WERI-Rb-1 (cell line): ENCODE data around the gene TSC22D1.
A peak's percentile ranks its signal among the peaks of the same experiment; 100 is the strongest.

Source experiments
- DNase-seq: peaks from one replicate; pipeline ENCODE4 v3.0.0-alpha.2; 2020
- H3K27ac ChIP-seq: fragments of 250-450 bp; sonication (Bioruptor Pico); 2 replicates; pipeline ENCODE4 v1.5.1; 2020; ENCODE audit warnings: mild to moderate bottlenecking, moderate library complexity
- H3K27me3 ChIP-seq: fragments of 250-450 bp; sonication (Bioruptor Pico); 2 replicates; pipeline ENCODE4 v1.5.1; 2021; ENCODE audit warnings: mild to moderate bottlenecking, low read depth, moderate library complexity; ENCODE audit not compliant: insufficient read depth, severe bottlenecking
- H3K36me3 ChIP-seq: fragments of 250-450 bp; sonication (Bioruptor Pico); 2 replicates; pipeline ENCODE4 v1.5.1; 2020; ENCODE audit warnings: mild to moderate bottlenecking, moderate library complexity
- H3K4me3 ChIP-seq: 2 replicates; pipeline ENCODE4 v1.5.1; 2011; ENCODE audit warnings: low read depth, mild to moderate bottlenecking, control low read depth, low read length
- H3K9me3 ChIP-seq: fragments of 250-450 bp; sonication (Bioruptor Pico); 2 replicates; pipeline ENCODE4 v1.5.1; 2021; ENCODE audit warnings: mild to moderate bottlenecking, moderate library complexity; ENCODE audit not compliant: severe bottlenecking
- TF ChIP-seq, protein P1 (sequence below): IDR thresholded peaks from 2 replicates; pipeline ENCODE4 v1.5.1; 2011; ENCODE audit warnings: low read depth, mild to moderate bottlenecking, control low read depth, inconsistent platforms, low read length

Gene TSC22D1

DNA sequence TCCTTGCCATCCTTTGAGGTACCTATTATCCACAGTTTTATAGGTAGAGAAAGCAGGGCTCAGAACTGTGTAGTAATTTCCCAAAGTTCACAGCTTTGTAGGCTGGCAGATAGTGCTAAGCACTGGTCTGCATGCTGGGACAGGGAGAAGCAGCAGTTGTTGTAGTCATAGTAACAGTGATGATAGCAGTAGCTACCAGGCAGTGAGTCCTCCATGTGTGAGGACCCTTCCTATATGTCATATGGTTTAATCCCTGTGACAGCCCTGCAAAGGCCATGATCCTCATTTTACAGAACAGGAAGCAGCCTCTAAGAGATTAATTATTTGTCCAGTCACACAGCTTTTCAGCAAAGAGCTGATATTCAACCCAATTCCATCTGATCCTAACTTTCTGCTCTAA, 181.5 kb downstream of the TSC22D1 start:
- peak; percentile 24 for DNase-seq
- no peaks in the 10 kb centered on the region for H3K36me3 ChIP-seq
- H3K27me3 ChIP-seq, result no peaks in the 10 kb centered on the region
- H3K4me3 ChIP-seq, result no peak overlapping the region
- no peak overlapping the region for H3K27ac ChIP-seq
- TF ChIP-seq, protein P1, sequence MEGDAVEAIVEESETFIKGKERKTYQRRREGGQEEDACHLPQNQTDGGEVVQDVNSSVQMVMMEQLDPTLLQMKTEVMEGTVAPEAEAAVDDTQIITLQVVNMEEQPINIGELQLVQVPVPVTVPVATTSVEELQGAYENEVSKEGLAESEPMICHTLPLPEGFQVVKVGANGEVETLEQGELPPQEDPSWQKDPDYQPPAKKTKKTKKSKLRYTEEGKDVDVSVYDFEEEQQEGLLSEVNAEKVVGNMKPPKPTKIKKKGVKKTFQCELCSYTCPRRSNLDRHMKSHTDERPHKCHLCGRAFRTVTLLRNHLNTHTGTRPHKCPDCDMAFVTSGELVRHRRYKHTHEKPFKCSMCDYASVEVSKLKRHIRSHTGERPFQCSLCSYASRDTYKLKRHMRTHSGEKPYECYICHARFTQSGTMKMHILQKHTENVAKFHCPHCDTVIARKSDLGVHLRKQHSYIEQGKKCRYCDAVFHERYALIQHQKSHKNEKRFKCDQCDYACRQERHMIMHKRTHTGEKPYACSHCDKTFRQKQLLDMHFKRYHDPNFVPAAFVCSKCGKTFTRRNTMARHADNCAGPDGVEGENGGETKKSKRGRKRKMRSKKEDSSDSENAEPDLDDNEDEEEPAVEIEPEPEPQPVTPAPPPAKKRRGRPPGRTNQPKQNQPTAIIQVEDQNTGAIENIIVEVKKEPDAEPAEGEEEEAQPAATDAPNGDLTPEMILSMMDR, result no peak
- no peaks in the 10 kb centered on the region for H3K9me3 ChIP-seq

DNA sequence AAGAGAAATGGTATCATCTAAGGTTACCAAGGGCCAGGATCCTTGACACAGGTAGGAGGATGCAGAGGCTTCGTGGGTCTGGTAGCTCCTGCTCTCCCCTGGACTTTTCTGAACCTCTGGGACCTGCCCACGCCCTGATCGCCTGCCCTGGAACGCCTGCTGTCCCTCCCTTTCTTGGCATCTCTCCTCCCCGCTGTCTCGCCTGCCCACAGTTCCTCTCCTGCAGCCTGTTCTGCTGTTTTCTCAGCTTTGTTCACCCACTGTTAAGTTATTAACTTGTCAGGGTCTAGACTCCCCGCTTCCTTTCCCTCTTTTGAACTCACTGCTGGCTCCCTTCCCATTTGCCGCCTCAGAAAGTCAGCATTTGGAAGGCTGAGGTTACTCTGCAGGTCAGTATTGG, 182.7 kb downstream of the TSC22D1 start:
- Histone ChIP-seq H3K27me3 (no peaks in the 10 kb centered on the region), H3K36me3 (no peaks in the 10 kb centered on the region), H3K9me3 (no peaks in the 10 kb centered on the region), H3K4me3 (no peak overlapping the region), H3K27ac (no peak overlapping the region)
- DNase-seq, result no peak
- TF ChIP-seq, protein P1, result no peak

DNA sequence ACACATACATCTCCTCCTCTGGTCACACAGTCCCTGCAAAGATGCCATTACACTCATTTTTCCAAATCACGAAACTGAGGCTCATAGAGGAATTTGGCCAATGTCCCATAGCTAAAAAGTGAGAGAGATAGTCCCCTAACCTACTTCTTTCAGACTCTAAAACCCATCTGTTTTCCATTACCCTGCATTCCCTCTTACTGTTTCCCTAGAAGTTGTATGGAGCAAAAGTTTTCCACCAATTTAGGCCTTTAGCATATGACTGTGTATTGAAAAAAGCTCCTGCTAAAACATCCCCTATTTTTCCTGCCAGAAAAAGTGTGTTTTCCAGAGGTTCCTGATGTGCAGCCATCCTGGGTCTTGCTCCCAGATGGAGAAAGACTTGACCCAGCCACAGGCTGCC, 186.3 kb downstream of the TSC22D1 start:
- H3K27ac ChIP-seq, result no peak overlapping the region
- H3K9me3 ChIP-seq, result no peaks in the 10 kb centered on the region
- no peaks in the 10 kb centered on the region for H3K36me3 ChIP-seq
- H3K4me3 ChIP-seq, result no peak overlapping the region
- no peaks in the 10 kb centered on the region for H3K27me3 ChIP-seq
- DNase-seq, result no peak
- TF ChIP-seq, protein P1, result no peak

DNA sequence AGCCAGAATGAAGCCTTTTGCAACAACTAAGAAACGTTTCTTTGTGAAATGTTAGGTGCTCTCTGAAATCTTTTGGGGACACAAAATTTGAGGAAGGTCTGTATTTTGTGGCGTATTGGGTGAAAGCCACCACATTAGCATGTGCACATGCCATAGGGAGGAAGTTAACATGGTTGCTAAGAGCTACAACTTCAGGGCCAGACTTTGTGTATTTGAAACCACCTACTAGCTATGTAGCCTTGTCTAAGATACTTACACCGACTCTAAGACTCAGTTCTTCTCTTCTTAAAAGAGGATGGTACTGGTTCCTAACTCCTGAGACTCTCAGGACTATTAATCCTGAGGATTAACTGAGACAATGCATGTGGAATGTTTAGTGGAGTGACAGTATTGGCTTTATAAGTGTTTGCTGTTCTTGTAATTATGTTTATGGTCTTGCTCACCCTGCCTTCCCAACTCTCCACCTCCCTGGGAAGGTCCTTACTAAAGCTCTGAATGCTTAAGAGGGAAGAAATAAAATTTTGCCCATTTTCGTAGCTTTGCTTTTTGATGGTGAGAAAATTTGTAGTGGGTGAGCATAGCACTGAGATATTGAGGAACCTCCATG, 187.0 kb downstream of the TSC22D1 start:
- H3K27ac ChIP-seq, result no peak overlapping the region
- no peak for DNase-seq
- no peaks in the 10 kb centered on the region for H3K27me3 ChIP-seq
- no peaks in the 10 kb centered on the region for H3K36me3 ChIP-seq
- no peaks in the 10 kb centered on the region for H3K9me3 ChIP-seq
- TF ChIP-seq, protein P1, result no peak
- H3K4me3 ChIP-seq, result no peak overlapping the region

DNA sequence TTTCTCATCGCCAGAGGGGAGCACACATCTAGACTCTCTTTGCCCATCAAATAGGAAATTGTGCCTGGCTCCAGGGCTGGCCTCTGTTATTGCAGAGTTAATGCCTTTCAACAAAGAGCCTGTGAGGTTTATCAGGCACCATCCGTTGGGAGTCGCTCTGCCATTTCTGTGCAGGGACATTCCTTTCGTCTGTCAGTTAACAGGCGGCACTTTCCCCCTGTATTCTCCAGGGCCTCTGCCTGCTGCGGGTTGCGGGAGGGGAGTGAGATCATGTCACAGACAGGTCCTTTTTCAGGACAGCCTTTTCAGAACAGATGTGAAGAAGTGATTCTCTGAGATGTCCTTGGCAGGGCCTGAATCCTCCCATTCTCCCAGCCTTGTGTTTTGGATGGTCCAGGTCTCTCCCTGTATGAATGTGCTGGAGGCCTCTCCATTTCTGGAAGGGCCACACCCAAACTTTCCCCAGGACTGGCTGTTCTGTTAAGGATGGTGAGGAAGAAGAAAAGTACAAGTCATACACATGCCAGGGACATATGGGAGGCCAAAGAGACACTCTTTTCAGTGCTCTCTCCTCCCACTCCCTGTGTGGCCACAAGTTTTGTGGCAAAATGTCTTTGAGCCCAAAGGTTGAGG, 187.6 kb downstream of the TSC22D1 start:
- Histone ChIP-seq H3K36me3 (no peaks in the 10 kb centered on the region), H3K9me3 (no peaks in the 10 kb centered on the region), H3K4me3 (no peak overlapping the region), H3K27ac (no peak overlapping the region), H3K27me3 (no peaks in the 10 kb centered on the region)
- TF ChIP-seq, protein P1, result no peak
- no peak for DNase-seq
